A549 treated with Mapracorat at 1 μM for 4 hours (cell line): Measurements from ENCODE around the gene NEXN. TPM values are rescaled to one million over a fixed set of nuclear protein-coding genes. Genes with fewer than 3 reads are reported as not detected.

Experiments used
- total RNA-seq: library from RNA; stranded (reverse); fragments of 200-300 nt; extraction: Qiagen RNA extraction; gene quantifications from 5 replicates; pipeline ENCODE4 v1.2.3, GENCODE V29; 2022

The NEXN gene
- total RNA-seq: 5.7 to 11.2 TPM (median 7.1 TPM) in 5 replicates

DNA sequence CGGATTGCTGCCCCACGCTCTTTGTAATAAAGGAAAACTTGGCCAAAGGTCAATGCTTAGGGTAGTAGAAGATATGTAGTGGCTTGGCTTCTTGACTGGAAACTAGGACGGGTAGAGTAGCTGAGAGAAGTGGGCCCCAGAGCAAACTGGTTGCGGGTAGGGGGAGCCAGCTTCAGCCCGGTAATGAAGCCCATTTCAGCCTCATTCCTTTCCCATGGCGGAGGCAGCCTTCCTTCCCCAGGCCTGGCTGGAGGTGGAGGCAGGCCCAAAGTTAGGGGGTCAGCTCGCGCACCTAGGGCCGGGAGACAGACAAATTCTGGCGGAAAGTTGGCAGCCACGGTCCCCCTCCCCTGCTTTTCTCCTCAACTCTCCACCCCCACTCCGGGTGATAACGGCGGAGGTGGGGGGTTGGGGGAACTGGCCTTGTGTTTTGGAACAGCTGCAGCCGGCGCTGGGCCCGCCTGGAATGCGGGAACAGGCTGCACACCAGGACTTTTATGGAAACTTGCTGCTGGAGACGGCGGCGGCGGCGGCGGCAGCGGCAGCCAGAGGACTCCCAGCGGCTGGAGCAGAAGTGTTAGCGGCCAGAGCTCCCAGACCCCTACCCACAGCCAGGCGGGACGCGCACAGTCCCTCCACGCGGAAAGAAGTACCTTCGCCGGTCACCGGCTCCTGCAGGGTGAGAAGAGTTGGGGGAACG, at the start of gene NEXN:
Gene NEXN, plus strand, starts transcription at position 544 of the 700 bp plus-strand sequence. CDS start 27,483 bp downstream, outside the sequence.

DNA sequence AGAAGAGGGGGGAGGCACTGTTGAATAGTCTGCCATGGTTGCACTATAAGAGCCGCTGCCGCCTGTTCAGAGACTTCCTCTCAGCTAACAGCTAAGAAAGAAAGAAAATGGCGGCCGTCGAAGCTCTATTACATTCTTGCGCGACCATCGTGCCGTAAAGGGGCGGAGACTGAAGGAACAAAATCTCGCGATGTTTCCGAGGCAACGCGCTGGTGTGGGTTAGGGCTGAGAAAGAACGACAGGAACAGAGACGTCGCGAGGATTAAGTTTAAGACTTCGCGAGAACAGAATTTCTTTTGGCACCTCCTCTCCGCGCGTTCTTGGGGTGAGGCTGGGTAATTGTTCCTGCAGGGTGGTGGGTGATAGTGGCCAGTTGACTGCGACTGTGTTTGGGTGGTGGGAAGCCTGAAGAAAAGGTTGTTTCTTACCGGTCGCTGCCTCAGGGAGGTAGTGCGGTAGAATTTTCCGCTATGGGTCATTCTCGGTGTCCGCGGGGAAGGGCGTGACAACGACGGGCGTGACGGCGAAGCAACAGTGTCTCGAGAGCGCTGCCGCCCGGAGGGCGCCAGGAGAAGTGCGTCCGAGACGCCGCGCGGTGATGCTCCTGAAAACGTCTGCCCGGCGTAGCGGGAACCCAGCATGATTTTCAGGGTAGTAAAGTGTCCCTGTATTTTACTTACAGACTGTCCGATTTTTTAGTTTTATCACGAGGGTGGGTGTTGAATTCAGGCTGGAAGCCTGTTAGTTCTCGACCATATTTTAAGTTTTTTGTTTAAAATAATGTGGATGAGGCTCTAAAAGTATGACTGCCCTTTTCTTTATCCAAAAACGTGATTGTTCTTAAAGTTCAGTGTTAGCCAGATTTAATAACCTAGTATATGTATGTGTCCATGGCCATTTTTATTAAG, 90.8 kb downstream of the NEXN start, which contains the start of gene FUBP1:
Gene FUBP1, minus strand, starts transcription at position 104 of the 908 bp plus-strand sequence. Its CDS starts 68 bp downstream, at position 36.

Other genes starting within 250 kb of the NEXN start
- 13.6 to 17.4 TPM (median 15.7 TPM) in 5 replicates for gene ZZZ3, start 206.0 kb upstream of the NEXN start, total RNA-seq
- gene USP33, start 128.8 kb upstream of the NEXN start, total RNA-seq: 15.1 to 19.8 TPM (median 17.2 TPM) in 5 replicates
- gene MIGA1, start 109.0 kb upstream of the NEXN start, total RNA-seq: 4.2 to 7.3 TPM (median 6.8 TPM) in 5 replicates
- gene FUBP1, start 90.4 kb downstream of the NEXN start, total RNA-seq: 90.9 to 128 TPM (median 108 TPM) in 5 replicates
- 39.5 to 54.4 TPM (median 48.8 TPM) in 5 replicates for gene DNAJB4, start 116.3 kb downstream of the NEXN start, total RNA-seq
- 0.03 to 0.07 TPM in 2 of 5 replicates, not detected in the others for gene GIPC2, start 157.3 kb downstream of the NEXN start, total RNA-seq